Endothelial cell of umbilical vein (primary cell): ENCODE results near the gene NECAB2. TPM values are rescaled to one million over a fixed set of nuclear protein-coding genes. Genes with fewer than 3 reads are reported as not detected.

Source experiments
- BruUV-seq: library from RNA; stranded (reverse); fragments of 400-500 nt; replicated peaks from 2 replicates; lab custom pipeline; 2021; lab: Mats Ljungman, UMichigan
- CTCF ChIA-PET: fragments of 300-600, 350-600 bp; sonication (Branson Sonifier 250); formaldehyde crosslinking; loops from one replicate; lab custom pipeline; 2021; ENCODE audit warnings: antibody characterized with exemption, inconsistent platforms; lab: Charles Lee
- POLR2A ChIA-PET: fragments of 300-600, 350-600 bp; sonication (Branson Sonifier 250); formaldehyde crosslinking; loops from one replicate; lab custom pipeline; 2021; ENCODE audit warnings: antibody characterized with exemption, inconsistent platforms; lab: Charles Lee
- DNase-seq: peaks from one replicate; pipeline ENCODE4 v3.0.0-alpha.2; 2011; ENCODE audit warnings: low read depth, low spot score
- FAIRE-seq: peaks from 2 replicates; lab custom pipeline; 2011; peaks lifted over from hg19 to GRCh38; lab: Jason Lieb, UNC
- H2AFZ ChIP-seq: 2 replicates; pipeline ENCODE4 v1.6.0; 2012; ENCODE audit warnings: low read depth, low read length, control low read depth, inconsistent platforms
- H3K27ac ChIP-seq: 2 replicates; pipeline ENCODE4 v1.5.1; 2011; ENCODE audit warnings: low read depth, mild to moderate bottlenecking, control low read depth, low read length, moderate library complexity; ENCODE audit not compliant: insufficient read depth
- H3K27me3 ChIP-seq, 2 experiments: 2 replicates each; pipeline versions ENCODE4 v1.6.0 to v1.6.1; 2011; ENCODE audit warnings: low read length in 2 of 2, mixed read lengths in 1 of 2; ENCODE audit not compliant: control insufficient read depth in 2 of 2, insufficient read depth in 2 of 2
- H3K36me3 ChIP-seq, 2 experiments: 2 replicates in 1 of 2; 3 replicates in 1 of 2; pipeline ENCODE4 v1.5.1; 2011; ENCODE audit warnings: low read length in 2 of 2, mild to moderate bottlenecking in 1 of 2, moderate library complexity in 1 of 2; ENCODE audit not compliant: control insufficient read depth in 2 of 2, insufficient read depth in 2 of 2; ENCODE audit errors: extremely low read depth in 1 of 2
- H3K4me1 ChIP-seq: 3 replicates; pipeline ENCODE4 v1.5.1; 2011; ENCODE audit warnings: mild to moderate bottlenecking, low read length; ENCODE audit not compliant: control insufficient read depth, insufficient read depth; ENCODE audit errors: extremely low read depth
- H3K4me2 ChIP-seq: 2 replicates; pipeline ENCODE4 v1.6.1; 2011; ENCODE audit warnings: low read length, control low read depth, mixed read lengths; ENCODE audit not compliant: insufficient read depth
- H3K4me3 ChIP-seq, 3 experiments: fragments of 200-600 bp in 1 of 3; sonication (generic), shearing (Covaris generic) in 1 of 3; replicated peaks in 1 of 3; 2 replicates each; pipeline ENCODE4 v1.5.1; 2011 to 2016; ENCODE audit warnings: control low read depth in 3 of 3, low read length in 3 of 3, mild to moderate bottlenecking in 2 of 3, inconsistent platforms in 1 of 3, low read depth in 1 of 3, moderate library complexity in 1 of 3; ENCODE audit not compliant: insufficient read depth in 1 of 3
- H3K79me2 ChIP-seq: 2 replicates; pipeline ENCODE4 v1.6.0; 2012; ENCODE audit warnings: low read length, inconsistent platforms; ENCODE audit not compliant: control insufficient read depth, insufficient read depth
- H3K9ac ChIP-seq: replicated peaks from 2 replicates; pipeline ENCODE3; 2011; ENCODE audit warnings: low read length, control low read depth; ENCODE audit not compliant: insufficient read depth; ENCODE audit errors: extremely low read depth
- H3K9me1 ChIP-seq: replicated peaks from 3 replicates; pipeline ENCODE4 v1.6.0; 2011; ENCODE audit warnings: mild to moderate bottlenecking, low read length; ENCODE audit not compliant: control insufficient read depth, insufficient read depth; ENCODE audit errors: extremely low read depth
- H3K9me3 ChIP-seq: replicated peaks from 2 replicates; pipeline ENCODE4 v1.5.1; 2012; ENCODE audit warnings: low read length, inconsistent platforms; ENCODE audit not compliant: control insufficient read depth, insufficient read depth
- H4K20me1 ChIP-seq: replicated peaks from 2 replicates; pipeline ENCODE3; 2011; ENCODE audit warnings: mild to moderate bottlenecking, low read length; ENCODE audit not compliant: control insufficient read depth, insufficient read depth; ENCODE audit errors: extremely low read depth
- EZH2 ChIP-seq: IDR thresholded peaks from 2 replicates; pipeline ENCODE4 v1.6.1; 2012; ENCODE audit warnings: borderline replicate concordance, low read depth, mild to moderate bottlenecking, moderate library complexity, low read length, inconsistent platforms; ENCODE audit not compliant: severe bottlenecking
- FOS ChIP-seq: IDR thresholded peaks from 2 replicates; pipeline ENCODE4 v1.6.1; 2011; ENCODE audit warnings: mild to moderate bottlenecking, low read length, moderate library complexity, borderline replicate concordance; ENCODE audit not compliant: insufficient read depth
- GATA2 ChIP-seq: IDR thresholded peaks from 2 replicates; pipeline ENCODE4 v1.7.0; 2011; ENCODE audit warnings: low read depth, mild to moderate bottlenecking, moderate library complexity, mixed read lengths, low read length; ENCODE audit not compliant: insufficient read length, insufficient read depth
- JUN ChIP-seq: IDR thresholded peaks from 2 replicates; pipeline ENCODE4 v1.6.1; 2011; ENCODE audit warnings: borderline replicate concordance, low read depth; ENCODE audit not compliant: insufficient read length, insufficient read depth
- MYC ChIP-seq: IDR thresholded peaks from one replicate; pipeline ENCODE4 v1.6.1; 2011; ENCODE audit warnings: mild to moderate bottlenecking, low read depth, low read length
- POLR2A ChIP-seq: IDR thresholded peaks from 2 replicates; pipeline ENCODE4 v1.6.1; 2012; ENCODE audit warnings: low read depth, mild to moderate bottlenecking, control low read depth, low read length
- POLR2AphosphoS5 ChIP-seq: IDR thresholded peaks from 2 replicates; pipeline ENCODE4 v1.6.1; 2012; ENCODE audit warnings: low read depth, mild to moderate bottlenecking, control low read depth, low read length, moderate library complexity; ENCODE audit not compliant: insufficient read depth
- dilution Hi-C: fragments of 300-500 bp; cut with MboI; formaldehyde crosslinking; loops from one replicate; pipeline ENCODE4 v1.15.0; 2019; ENCODE audit warnings: low sequenced_read_pairs; ENCODE audit not compliant: extremely low pct_ligation_motif_present
- intact Hi-C: fragments of 100-400 bp; cut with micrococcal nuclease; formaldehyde crosslinking; loops from one replicate; pipeline ENCODE4 v1.10.0; 2022
- polyA plus RNA-seq, 4 experiments: library from polyadenylated mRNA; depleted of rRNA in 3 of 4; stranded (reverse) in 3 of 4; unstranded in 1 of 4; fragments of >200 nt; gene quantifications; 2 replicates each; pipeline versions ENCODE4 v1.2.1 to v1.2.3, GENCODE V29; 2011 to 2012; ENCODE audit warnings: missing spikeins in 1 of 4
- total RNA-seq: library from RNA; stranded (reverse); gene quantifications from 2 replicates; pipeline ENCODE4 v1.2.3, GENCODE V29; 2021
- TF ChIP-seq, protein P1 (sequence below), 2 donors: IDR thresholded peaks; 1 replicate in 1 of 2; 2 replicates in 1 of 2; pipeline ENCODE4 v1.5.1; 2011; ENCODE audit warnings: low read length in 2 of 2, mild to moderate bottlenecking in 2 of 2, moderate library complexity in 2 of 2, control low read depth in 1 of 2, inconsistent platforms in 1 of 2, low read depth in 1 of 2; ENCODE audit not compliant: insufficient read depth in 1 of 2; ENCODE audit errors: extremely low read depth in 1 of 2
- TF ChIP-seq, protein P2 (sequence below): IDR thresholded peaks from 2 replicates; pipeline ENCODE4 v1.6.1; 2011; ENCODE audit not compliant: insufficient read depth, insufficient read length

The NECAB2 gene
- total and polyA plus RNA-seq, 2 donors (not counting 3 experiments of a cell fraction or from before 2014, with no cell fraction given), result 0.26 to 0.31 TPM

DNA sequence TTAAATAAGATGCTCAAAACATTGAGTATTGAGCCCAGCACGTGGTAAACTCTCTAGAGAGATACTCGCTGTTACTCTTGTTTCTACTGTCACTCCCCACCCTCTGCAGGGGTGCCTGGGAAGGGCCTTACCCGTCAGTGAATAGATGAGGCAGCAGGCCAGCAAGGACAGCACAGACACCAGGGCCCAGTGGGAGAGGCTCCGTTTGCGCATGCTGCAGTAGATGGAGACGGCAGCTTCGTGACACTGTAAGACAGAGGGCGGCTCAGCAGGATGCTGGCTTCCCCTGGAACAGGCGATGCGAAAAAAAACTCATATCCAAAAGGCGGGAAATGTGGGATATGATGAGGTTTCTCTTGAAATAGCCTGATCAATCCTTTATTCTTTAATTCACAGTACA is 54.6 kb downstream of the NECAB2 start:
- TF ChIP-seq, protein P1, sequence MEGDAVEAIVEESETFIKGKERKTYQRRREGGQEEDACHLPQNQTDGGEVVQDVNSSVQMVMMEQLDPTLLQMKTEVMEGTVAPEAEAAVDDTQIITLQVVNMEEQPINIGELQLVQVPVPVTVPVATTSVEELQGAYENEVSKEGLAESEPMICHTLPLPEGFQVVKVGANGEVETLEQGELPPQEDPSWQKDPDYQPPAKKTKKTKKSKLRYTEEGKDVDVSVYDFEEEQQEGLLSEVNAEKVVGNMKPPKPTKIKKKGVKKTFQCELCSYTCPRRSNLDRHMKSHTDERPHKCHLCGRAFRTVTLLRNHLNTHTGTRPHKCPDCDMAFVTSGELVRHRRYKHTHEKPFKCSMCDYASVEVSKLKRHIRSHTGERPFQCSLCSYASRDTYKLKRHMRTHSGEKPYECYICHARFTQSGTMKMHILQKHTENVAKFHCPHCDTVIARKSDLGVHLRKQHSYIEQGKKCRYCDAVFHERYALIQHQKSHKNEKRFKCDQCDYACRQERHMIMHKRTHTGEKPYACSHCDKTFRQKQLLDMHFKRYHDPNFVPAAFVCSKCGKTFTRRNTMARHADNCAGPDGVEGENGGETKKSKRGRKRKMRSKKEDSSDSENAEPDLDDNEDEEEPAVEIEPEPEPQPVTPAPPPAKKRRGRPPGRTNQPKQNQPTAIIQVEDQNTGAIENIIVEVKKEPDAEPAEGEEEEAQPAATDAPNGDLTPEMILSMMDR (IDR thresholded peaks at IDR 0.05; ENCODE audit: extremely low read depth in 1 of 2, insufficient read depth in 1 of 2, low read depth in 1 of 2, low read length in 2 of 2), result no peak
- no peak for TF ChIP-seq MYC
- no peak for TF ChIP-seq FOS
- no peak for TF ChIP-seq POLR2AphosphoS5
- no peak for TF ChIP-seq EZH2
- no peak for TF ChIP-seq GATA2
- no peak for TF ChIP-seq JUN
- TF ChIP-seq POLR2A, result no peak
- TF ChIP-seq, protein P2, sequence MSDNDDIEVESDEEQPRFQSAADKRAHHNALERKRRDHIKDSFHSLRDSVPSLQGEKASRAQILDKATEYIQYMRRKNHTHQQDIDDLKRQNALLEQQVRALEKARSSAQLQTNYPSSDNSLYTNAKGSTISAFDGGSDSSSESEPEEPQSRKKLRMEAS, result no peak
- H3K9me3 ChIP-seq, result no peaks in the 10 kb centered on the region
- no peaks in the 10 kb centered on the region for H3K79me2 ChIP-seq
- H3K9me1 ChIP-seq, result no peaks in the 10 kb centered on the region
- no peaks in the 10 kb centered on the region for H3K4me1 ChIP-seq
- H3K27me3 ChIP-seq, result no peaks in the 10 kb centered on the region
- no peak overlapping the region for H3K4me3 ChIP-seq
- H3K27ac ChIP-seq, result no peak overlapping the region
- no peak overlapping the region for H3K4me2 ChIP-seq
- H2AFZ ChIP-seq, result no peak overlapping the region
- BruUV-seq, result no TSS peak
- FAIRE-seq (no peak), DNase-seq (no peak)
- H3K9ac ChIP-seq, result no peak overlapping the region
- H3K36me3 ChIP-seq, result no peaks in the 10 kb centered on the region
- CTCF ChIA-PET, result interaction anchor here (0.6 to 1.1 kb wide), 2 partner anchors 15 to 94 kb away, joined by 3 read pairs; partner anchors contain the start of gene MBTPS1
- no peaks in the 10 kb centered on the region for H4K20me1 ChIP-seq
- intact Hi-C loops (no loop called here), dilution Hi-C loops (no loop called here)
- POLR2A ChIA-PET, result no interaction called here
